Activated CD8-positive, alpha-beta memory T cell treated with anti-CD3 and anti-CD28 coated beads for 1 hour (primary cell): ENCODE measurements around the gene KCNAB1.

Source experiments
- DNase-seq, 2 donors: peaks; one replicate each; pipeline ENCODE4 v3.0.0-alpha.2; 2020; ENCODE audit warnings: low read depth in 1 of 2; ENCODE audit errors: extremely low read depth in 1 of 2

Gene KCNAB1

GRCh38 chr3:156396851-156397250 lies 276.5 kb downstream of the KCNAB1 start:
- DNase-seq = no peak

DNA sequence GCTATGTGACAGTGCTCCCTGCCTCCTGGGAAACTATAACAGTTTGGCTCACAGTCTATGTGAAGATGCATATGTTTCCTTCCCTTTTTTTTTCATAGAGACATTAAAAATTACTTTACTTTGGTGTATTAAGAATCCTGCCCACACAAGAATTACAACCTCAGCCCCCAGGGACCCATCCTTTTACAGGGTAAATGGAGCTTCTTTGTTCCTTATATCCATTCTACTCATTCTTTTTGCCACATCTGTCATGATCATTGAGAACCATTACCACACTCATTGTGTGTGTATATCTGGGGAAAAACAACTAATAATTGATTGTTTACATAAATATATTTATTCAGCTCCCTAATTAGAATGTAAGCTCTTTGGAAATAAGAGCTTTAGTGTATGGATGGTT lies 277.2 kb downstream of the KCNAB1 start:
- no peak for DNase-seq

- no peak for DNase-seq
These were observed 279.7 kb downstream of the KCNAB1 start for GRCh38 chr3:156400062-156400461.

DNA sequence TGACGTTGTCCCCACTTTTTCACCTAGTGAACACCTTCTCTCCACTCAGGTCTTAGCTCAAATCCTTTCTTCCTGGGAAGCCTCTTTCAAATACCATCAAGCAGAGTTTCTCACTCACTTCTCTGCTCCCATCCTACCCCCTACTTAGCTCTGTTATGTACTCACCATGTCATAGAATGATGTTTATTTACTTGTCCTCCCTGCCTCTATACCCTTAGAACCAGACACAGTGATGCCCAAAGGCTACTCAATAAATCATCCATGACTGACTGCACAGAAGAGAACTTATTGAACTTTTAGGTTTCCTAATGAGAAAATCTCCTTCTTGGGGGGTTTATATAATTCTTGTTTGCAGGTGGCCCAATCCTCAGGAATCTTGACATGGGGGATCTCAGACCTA lies 280.4 kb downstream of the KCNAB1 start:
- no peak for DNase-seq

DNA sequence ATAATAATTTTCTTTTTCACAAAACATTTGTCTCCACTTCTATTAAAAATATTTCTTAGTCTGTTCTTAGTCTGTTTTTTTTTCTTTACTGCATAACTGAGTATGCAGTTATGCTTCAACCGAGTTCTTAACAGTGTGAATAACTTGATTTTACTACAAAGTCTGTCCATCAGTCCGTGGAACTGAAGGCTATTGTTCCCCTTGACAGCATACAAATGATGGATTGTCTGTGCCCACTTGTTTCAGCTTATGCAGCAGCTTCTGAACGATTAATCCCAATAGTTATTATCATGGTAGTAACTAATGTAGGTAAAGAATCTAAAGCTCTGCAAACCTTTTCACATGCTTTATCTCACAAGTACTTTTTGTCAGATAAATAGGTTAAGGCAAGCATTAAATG lies 283.8 kb downstream of the KCNAB1 start:
- no peak for DNase-seq

- DNase-seq = no peak
These were observed 286.0 kb downstream of the KCNAB1 start for GRCh38 chr3:156406393-156406792.

DNA sequence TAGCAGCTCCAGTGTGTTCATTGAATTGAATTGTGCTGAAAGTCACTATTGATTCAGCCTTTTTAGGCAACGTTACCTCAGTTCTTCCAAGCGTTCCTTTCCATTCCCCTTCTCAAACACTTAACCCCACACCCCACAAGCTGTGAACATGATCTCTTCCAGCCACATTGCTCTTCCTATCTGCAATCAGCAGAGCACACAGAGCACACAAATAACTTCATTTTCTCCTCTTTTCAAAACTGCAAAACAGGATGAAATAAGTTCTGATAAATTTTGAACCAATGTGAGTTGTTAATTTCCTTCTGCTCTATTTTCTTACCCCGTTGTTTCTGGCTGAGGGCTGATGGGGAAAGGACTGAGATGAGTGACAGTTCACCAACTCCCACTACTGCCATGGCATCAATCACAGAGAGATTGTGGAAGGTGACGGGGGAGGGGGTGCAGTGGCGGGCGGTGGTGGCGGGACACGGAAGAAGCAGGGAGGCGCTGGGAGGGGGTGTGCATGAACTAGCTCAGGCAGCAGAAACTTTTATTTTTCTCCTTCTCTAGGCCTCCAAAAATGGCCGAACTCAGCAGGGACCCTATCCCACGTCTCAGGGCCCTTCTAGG lies 287.3 kb downstream of the KCNAB1 start:
- no peak for DNase-seq

GRCh38 chr3:156409694-156410093 lies 289.3 kb downstream of the KCNAB1 start:
- DNase-seq = no peak

DNA sequence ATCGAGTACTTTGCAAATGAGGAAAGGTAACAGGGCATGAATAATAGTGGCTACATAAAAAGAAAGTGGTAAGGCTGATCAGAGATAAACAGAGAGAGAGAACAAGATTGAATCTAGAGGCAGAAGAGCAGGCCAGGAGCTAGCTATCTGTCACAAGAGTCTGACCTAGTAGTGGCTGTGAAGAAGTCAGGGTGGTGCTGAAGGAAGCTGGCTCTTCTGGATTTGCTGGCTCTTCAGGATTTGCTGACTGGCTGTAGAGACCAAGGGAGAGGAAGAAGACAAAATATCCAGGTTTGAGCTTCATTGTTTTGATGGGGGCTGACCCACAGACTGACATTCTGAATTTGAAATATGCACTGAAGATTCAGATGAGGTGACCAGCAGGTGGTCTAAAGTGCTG lies 292.2 kb downstream of the KCNAB1 start:
- no peak for DNase-seq

DNA sequence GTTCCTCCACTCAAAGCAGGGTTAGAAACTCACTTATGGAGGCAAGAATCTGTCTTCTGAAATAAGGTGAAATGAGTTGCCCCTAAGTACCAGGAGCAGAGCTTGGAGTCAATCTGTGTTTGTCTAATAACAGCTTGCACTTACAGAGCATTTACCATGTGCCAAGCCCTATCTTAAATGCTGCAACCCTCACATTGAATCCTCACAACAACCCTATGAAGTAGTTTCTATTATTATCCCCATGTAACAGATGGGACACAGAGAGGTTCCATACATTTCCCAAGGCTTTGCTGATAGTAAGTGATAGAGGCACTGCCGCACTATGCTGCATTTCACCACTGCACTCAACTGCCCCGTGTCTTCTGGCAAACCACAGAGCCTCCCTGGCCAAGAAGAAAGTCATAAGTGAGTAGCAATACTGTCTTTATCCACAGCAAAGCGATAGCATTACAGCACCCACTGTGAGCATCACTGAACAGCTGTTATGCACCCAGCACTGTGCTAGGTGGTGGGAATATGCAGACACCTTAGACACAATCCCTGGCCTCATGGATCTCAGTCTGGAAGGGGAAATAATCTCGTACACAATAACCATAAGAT lies 293.0 kb downstream of the KCNAB1 start:
- DNase-seq = no peak

DNA sequence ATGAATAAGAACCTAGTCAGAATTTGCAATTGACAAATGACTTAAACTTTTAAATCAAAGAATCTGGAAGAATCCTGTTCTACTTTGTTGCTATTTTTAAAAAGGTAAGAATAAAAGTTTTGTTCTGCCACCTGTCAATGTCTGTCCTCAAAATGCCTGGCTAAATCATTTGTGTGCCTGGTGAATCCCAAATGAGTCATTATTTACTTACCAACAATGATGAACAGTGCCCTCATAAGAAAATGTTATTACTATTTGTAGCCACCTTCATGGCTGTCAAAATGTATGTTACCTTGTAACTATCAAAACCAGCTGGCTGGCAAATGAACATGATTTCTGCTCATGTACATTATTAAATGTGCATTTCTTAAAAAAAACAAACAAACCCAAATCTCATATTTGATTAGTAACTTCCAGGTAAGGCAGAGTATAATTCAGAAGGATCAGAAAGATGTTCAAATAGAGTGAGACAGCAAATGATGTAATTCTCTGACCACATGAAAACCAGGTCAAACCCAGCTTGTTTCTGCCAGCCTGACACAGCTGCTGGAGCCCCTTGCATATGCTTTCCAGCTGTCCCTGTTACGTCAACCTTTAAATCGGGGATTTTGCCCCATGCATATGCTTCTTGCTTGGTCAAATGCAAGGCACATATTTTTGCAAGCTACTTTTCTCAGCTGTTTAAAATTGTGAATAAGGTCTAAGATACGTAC lies 296.6 kb downstream of the KCNAB1 start:
- no peak for DNase-seq

- DNase-seq = no peak
These were observed 297.3 kb downstream of the KCNAB1 start for GRCh38 chr3:156417559-156418132.

GRCh38 chr3:156418428-156418827 lies 298.1 kb downstream of the KCNAB1 start:
- DNase-seq = no peak

DNA sequence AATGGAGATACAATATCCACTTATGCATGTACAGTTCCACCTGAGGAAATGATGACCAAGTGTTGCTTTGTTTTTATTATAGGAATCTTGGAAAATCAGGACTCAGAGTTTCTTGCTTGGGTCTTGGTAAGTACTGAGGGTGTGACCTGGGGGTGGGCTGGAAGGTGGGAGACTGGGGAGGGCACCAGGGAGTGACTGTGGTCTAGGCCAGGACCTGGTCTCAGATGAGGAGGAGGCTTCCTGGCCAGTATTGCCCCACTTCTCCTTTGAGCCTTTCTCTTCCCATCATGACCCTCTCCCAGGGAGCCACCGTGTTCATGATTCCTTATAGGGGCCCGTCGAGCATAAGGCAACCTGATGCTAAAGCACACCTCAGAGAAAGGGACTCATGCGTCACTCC lies 301.2 kb downstream of the KCNAB1 start:
- DNase-seq = no peak

DNA sequence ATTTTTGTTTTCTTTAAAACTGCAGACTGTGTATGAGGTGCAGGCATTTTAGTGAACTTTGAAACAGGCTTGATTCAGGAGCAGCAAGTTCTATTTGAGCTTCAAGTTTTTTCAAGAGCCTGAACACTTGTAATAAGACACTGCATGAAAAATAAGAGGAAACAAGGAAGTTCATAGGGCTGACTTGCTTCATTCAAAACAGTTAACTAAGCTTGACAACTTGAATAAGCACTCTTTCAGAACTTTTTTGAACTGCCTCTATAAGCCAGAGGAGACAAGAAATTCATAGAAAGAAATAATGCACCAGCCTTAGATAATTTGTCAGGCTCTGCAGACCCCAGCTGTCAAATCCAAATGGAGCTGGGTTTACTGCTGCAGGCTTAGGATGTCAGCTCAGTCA lies 304.4 kb downstream of the KCNAB1 start:
- DNase-seq = no peak

GRCh38 chr3:156425651-156426050 lies 305.3 kb downstream of the KCNAB1 start:
- no peak for DNase-seq

- no peak for DNase-seq
These were observed 308.7 kb downstream of the KCNAB1 start for GRCh38 chr3:156429125-156429524.

DNA sequence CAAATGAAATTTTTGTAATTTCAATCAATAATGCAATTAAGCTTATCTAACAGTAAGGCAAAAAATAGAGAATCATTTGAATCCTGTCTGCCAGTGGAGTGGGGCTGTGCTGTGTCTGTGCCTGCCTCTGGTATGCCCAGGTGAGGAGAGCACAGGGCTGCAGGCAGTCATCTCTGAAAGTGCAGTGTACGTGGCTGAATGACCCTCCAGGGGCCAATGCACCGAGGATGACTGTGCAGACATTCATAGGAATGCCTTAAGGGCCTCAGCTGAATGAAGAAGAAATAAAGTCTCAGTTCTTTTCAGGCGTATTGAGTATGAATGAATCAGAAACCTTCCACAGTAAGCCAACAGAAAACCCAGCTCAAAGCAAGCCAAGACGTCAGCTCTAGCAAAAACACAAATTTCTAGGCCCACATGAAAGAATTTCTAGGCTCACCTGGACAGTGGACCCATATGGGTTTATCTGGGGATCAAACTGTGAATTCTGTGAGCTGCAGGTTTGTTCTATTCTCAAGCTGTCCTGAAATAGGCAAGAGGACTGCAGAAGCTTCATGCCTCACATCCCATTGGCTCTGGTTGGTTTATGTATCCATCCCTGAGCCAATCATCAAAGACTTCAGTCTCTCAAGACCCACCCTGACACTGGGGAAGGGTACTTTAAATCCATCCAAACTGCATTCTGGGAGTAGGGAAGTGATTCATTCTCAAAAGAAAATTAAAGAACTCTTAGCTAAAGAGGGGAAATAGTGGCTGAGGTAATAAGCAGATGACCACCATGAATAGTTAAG lies 311.2 kb downstream of the KCNAB1 start:
- no peak for DNase-seq

DNA sequence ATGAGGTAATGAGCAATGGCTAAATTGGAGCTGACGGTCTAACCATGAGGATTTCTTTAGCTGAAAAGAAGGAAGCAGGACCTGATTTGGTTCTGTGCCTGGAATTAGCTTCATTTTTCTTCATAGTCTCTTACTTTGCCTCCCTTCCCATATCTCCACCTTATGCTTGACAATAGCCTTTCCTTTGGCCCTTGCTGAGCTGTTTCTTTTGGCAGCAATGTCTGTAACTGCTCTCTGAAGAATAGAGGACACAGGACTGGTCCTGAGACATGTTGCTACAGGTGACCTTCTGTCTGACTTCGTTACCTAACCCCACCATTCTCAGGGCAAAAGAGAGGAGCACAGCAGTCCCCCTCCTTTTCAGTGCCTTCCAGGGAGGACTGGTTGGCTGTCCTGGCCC lies 312.2 kb downstream of the KCNAB1 start:
- DNase-seq = no peak

DNA sequence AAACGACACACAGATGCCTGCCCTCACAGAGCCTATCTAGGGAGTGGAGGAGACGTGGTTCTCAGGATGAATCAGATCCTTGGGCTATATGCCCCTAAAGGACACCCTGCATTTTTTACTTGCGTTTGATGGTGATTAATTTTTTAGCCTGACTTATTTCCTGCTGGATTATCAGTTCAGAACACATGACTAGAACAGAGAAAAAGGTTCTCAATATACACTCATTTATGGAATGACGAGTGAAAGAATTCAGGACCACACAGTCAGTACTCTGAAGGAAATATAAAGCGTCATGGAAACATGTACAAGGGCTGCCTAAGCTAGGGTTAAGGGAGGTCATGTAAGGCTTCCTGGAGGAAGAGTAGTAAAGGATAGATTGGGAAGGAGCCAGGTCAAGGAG lies 312.8 kb downstream of the KCNAB1 start:
- no peak for DNase-seq

DNA sequence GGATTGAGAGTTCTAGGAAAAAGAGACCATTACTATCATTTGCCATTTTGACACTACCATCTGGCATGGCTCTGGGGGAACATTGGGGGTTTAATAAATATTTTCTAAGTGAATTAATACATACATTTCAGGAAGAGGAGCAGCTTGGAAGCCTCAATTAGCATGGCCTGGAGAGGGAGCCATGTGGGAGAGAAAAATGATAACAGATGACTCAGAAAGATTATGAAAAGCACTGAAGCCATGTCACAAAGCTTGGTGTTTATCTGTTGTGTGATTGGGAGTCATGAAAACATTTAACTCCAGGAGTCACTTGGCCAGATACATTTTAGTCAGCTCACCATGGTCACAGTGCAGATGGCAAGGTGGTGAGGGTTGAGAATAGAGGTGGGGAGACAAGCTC lies 313.5 kb downstream of the KCNAB1 start:
- DNase-seq = no peak
